ENCODE measurements around the gene SURF1.
"Not testable (repeated sequence)": the region's sequence is repeated elsewhere in the genome, so short reads cannot be mapped to it uniquely, and the experiment has no call there.

Gene SURF1

GRCh38 chr9:133382507-133383141 is 26.3 kb upstream of the SURF1 start:
- DNase-seq: no peak

GRCh38 chr9:133380734-133381133 is 24.4 kb upstream of the SURF1 start:
- no peak for DNase-seq

- DNase-seq: no peak
Observed at GRCh38 chr9:133379153-133380086, 23.1 kb upstream of the SURF1 start.

- peak; percentile 23 for DNase-seq
Observed at GRCh38 chr9:133378408-133378962, 22.2 kb upstream of the SURF1 start.

GRCh38 chr9:133377721-133378216 is 21.5 kb upstream of the SURF1 start:
- no peak for DNase-seq

- not testable (repeated sequence) for DNase-seq
Observed at GRCh38 chr9:133377280-133377679, 21.0 kb upstream of the SURF1 start.

GRCh38 chr9:133375724-133376654 is 19.7 kb upstream of the SURF1 start, which contains the start of the genes STKLD1 and SURF4:
TSS of gene STKLD1 (plus strand) at chr9:133376366. CDS start at chr9:133376474, 108 bp downstream.
TSS of gene SURF4 (minus strand) at chr9:133376060. CDS start at chr9:133375969, 91 bp downstream.
- DNase-seq: peak; percentile 96

GRCh38 chr9:133375116-133375723 is 18.9 kb upstream of the SURF1 start:
- DNase-seq: no peak

GRCh38 chr9:133374612-133375115 is 18.4 kb upstream of the SURF1 start:
- no peak for DNase-seq

- DNase-seq: no peak
Observed at GRCh38 chr9:133372144-133372543, 15.9 kb upstream of the SURF1 start.

GRCh38 chr9:133371261-133371711 is 15.0 kb upstream of the SURF1 start:
- no peak for DNase-seq

- DNase-seq: no peak
Observed at GRCh38 chr9:133370685-133371084, 14.4 kb upstream of the SURF1 start.

GRCh38 chr9:133369933-133370332 is 13.6 kb upstream of the SURF1 start:
- DNase-seq: no peak

GRCh38 chr9:133369422-133369821 is 13.1 kb upstream of the SURF1 start:
- no peak for DNase-seq

- peak; percentile 56 for DNase-seq
Observed at GRCh38 chr9:133368249-133368881, 12.1 kb upstream of the SURF1 start.

- DNase-seq: no peak
Observed at GRCh38 chr9:133367778-133368177, 11.5 kb upstream of the SURF1 start.

GRCh38 chr9:133367221-133367620 is 10.9 kb upstream of the SURF1 start:
- no peak for DNase-seq

- DNase-seq: no peak
Observed at GRCh38 chr9:133366435-133366834, 10.1 kb upstream of the SURF1 start.

- no peak for DNase-seq
Observed at GRCh38 chr9:133362359-133363044, 6.2 kb upstream of the SURF1 start.

- no peak for DNase-seq
Observed at GRCh38 chr9:133361507-133362092, 5.3 kb upstream of the SURF1 start.

Data from NCI-H2029 (cell line).